HepG2 (cell line): ENCODE data around the gene LHB. TPM values are rescaled to one million over a fixed set of nuclear protein-coding genes. Genes with fewer than 3 reads are reported as not detected.
A peak's percentile ranks its signal among the peaks of the same experiment; 100 is the strongest.

ENCODE experiments used
- BCLAF1 ChIP-seq: fragments of 450-650 bp; IDR thresholded peaks from 2 replicates; pipeline ENCODE4 v1.6.1; 2017; ENCODE audit warnings: mild to moderate bottlenecking
- CBX5 ChIP-seq: sonication (generic); formaldehyde crosslinking; IDR thresholded peaks from 2 replicates; pipeline ENCODE4 v1.4.0; 2020; ENCODE audit warnings: missing genetic modification reagents, borderline replicate concordance
- ETV6 ChIP-seq: sonication (generic); formaldehyde crosslinking; conservative IDR thresholded peaks from 2 replicates; pipeline ENCODE4 v1.4.0; 2020; ENCODE audit warnings: missing genetic modification reagents
- HES4 ChIP-seq: sonication (generic); formaldehyde crosslinking; IDR thresholded peaks from 2 replicates; pipeline ENCODE4 v1.9.0; 2021; ENCODE audit warnings: mild to moderate bottlenecking, missing genetic modification reagents, borderline replicate concordance
- KLF13 ChIP-seq: sonication (generic); formaldehyde crosslinking; IDR thresholded peaks from 2 replicates; pipeline ENCODE4 v1.4.0; 2020; ENCODE audit warnings: mild to moderate bottlenecking, missing genetic modification reagents
- MIER2 ChIP-seq: IDR thresholded peaks from 2 replicates; pipeline ENCODE4 v1.6.1; 2016; ENCODE audit warnings: missing biosample characterization, missing genetic modification reagents
- PBX2 ChIP-seq: IDR thresholded peaks from 2 replicates; pipeline ENCODE4 v1.6.1; 2016; ENCODE audit warnings: control low read depth
- PCBP2 ChIP-seq: fragments of 200-400 bp; formaldehyde crosslinking; optimal IDR thresholded peaks from 2 replicates; pipeline ENCODE3; 2018; ENCODE audit warnings: low read length, low read depth; ENCODE audit not compliant: poor library complexity, severe bottlenecking
- RARG ChIP-seq: sonication (generic); formaldehyde crosslinking; IDR thresholded peaks from 2 replicates; pipeline ENCODE4 v1.4.0; 2020; ENCODE audit warnings: low read depth, mild to moderate bottlenecking, missing genetic modification reagents
- SALL2 ChIP-seq: sonication (generic); formaldehyde crosslinking; IDR thresholded peaks from 2 replicates; pipeline ENCODE4 v1.8.1; 2023; ENCODE audit warnings: mild to moderate bottlenecking, missing genetic modification reagents, inconsistent platforms
- SSRP1 ChIP-seq: IDR thresholded peaks from 2 replicates; pipeline ENCODE4 v1.6.1; 2016; ENCODE audit warnings: control low read depth
- ZBTB26 ChIP-seq: IDR thresholded peaks from 2 replicates; pipeline ENCODE4 v1.6.1; 2016; ENCODE audit warnings: missing compliant biosample characterization, missing genetic modification reagents, borderline replicate concordance
- ZFX ChIP-seq: sonication (generic); formaldehyde crosslinking; IDR thresholded peaks from 2 replicates; pipeline ENCODE4 v1.4.0; 2020; ENCODE audit warnings: mild to moderate bottlenecking, low read depth, missing genetic modification reagents, moderate library complexity
- ZHX1 ChIP-seq: sonication (generic); formaldehyde crosslinking; IDR thresholded peaks from 2 replicates; pipeline ENCODE4 v1.8.1; 2022; ENCODE audit warnings: low read depth, mild to moderate bottlenecking, missing genetic modification reagents
- ZMYM4 ChIP-seq: sonication (generic); formaldehyde crosslinking; IDR thresholded peaks from 2 replicates; pipeline ENCODE4 v1.8.1; 2023; ENCODE audit warnings: mild to moderate bottlenecking, missing genetic modification reagents
- ZNF382 ChIP-seq: sonication (generic); formaldehyde crosslinking; IDR thresholded peaks from 2 replicates; pipeline ENCODE4 v1.5.0; 2020; ENCODE audit warnings: missing genetic modification reagents, mild to moderate bottlenecking, borderline replicate concordance
- ZNF629 ChIP-seq: sonication (generic); formaldehyde crosslinking; conservative IDR thresholded peaks from 2 replicates; pipeline ENCODE4 v1.5.0; 2020; ENCODE audit warnings: missing genetic modification reagents
- ZNF674 ChIP-seq: sonication (generic); formaldehyde crosslinking; IDR thresholded peaks from 2 replicates; pipeline ENCODE4 v1.5.0; 2020; ENCODE audit warnings: low read depth, mild to moderate bottlenecking, missing genetic modification reagents
- polyA plus RNA-seq, 8 experiments: library from polyadenylated mRNA; depleted of rRNA in 3 of 8; stranded (reverse) in 7 of 8; unstranded in 1 of 8; fragments of >200 nt; fragmentation: Illumina TruSeq in 4 of 8; extraction: Trizol in 4 of 8; gene quantifications; 2 replicates each; pipeline versions ENCODE4 v1.2.1 to v1.2.3, GENCODE V29; 2011 to 2016; ENCODE audit warnings: low read depth in 4 of 8, missing spikeins in 1 of 8, mixed read lengths in 1 of 8; ENCODE audit not compliant: insufficient read depth in 1 of 8
- total RNA-seq, 5 experiments: library from RNA; depleted of rRNA; stranded (reverse); fragments of >200 nt; fragmentation: Illumina TruSeq; extraction: Trizol; gene quantifications; 2 replicates each; pipeline ENCODE4 v1.2.3, GENCODE V29; 2016; ENCODE audit warnings: low read depth in 1 of 5

LHB gene
- total and polyA plus RNA-seq, 2 of the 13 experiments (the other 11 are each of a cell fraction or from before 2014, with no cell fraction given) = not detected

GRCh38 chr19:48968179-48968661 lies 48.7 kb downstream of the LHB start (continued):
- TF ChIP-seq HES4 (no peak), ZNF629 (CRISPR knock-in tag) (no peak), SALL2 (CRISPR knock-in tag) (no peak), PCBP2 (peak; percentile 63), ZHX1 (CRISPR knock-in tag) (no peak), RARG (CRISPR knock-in tag) (no peak), PBX2 (no peak), BCLAF1 (no peak), ZFX (no peak), CBX5 (no peak), ZNF382 (CRISPR knock-in tag) (no peak), ZBTB26 (peak; percentile 98), KLF13 (no peak), MIER2 (CRISPR knock-in tag) (no peak), ZMYM4 (CRISPR knock-in tag) (no peak), ETV6 (CRISPR knock-in tag) (no peak), ZNF674 (CRISPR knock-in tag) (no peak), SSRP1 (CRISPR knock-in tag) (no peak)
